Left lung (tissue), 10 donors: ENCODE measurements around the gene SUFU. TPM values are rescaled to one million over a fixed set of nuclear protein-coding genes. Genes with fewer than 3 reads are reported as not detected.

Experiments
- ATAC-seq: fragments of 200-7000 bp; cut with Tn5 transposase; one replicate; pipeline ENCODE4 v1.9.1; 2020; ENCODE audit warnings: moderate library complexity
- DNase-seq, 4 donors: peaks; one replicate each; pipeline ENCODE4 v3.0.0-alpha.2; 2013 to 2020
- H3K27ac ChIP-seq, 2 donors: fragments of 200-600 bp; sonication (generic) in 1 of 2; one replicate each; pipeline versions ENCODE4 v1.5.0 to v1.8.0; 2020 to 2021
- H3K27me3 ChIP-seq, 2 donors: fragments of 200-600 bp; sonication (generic) in 1 of 2; one replicate each; pipeline versions ENCODE4 v1.5.0 to v1.8.0; 2020 to 2021
- H3K36me3 ChIP-seq, 2 donors: fragments of 200-600 bp; sonication (generic) in 1 of 2; one replicate each; pipeline versions ENCODE4 v1.5.0 to v1.8.0; 2020 to 2021
- H3K4me1 ChIP-seq, 2 donors: fragments of 200-600 bp; one replicate each; pipeline ENCODE4 v1.8.0; 2021
- H3K4me3 ChIP-seq, 2 donors: fragments of 200-600 bp; sonication (generic) in 1 of 2; one replicate each; pipeline versions ENCODE4 v1.5.0 to v1.8.0; 2020 to 2021; ENCODE audit warnings: mild to moderate bottlenecking in 1 of 2
- H3K9me3 ChIP-seq, 2 donors: fragments of 200-600 bp; sonication (generic) in 1 of 2; one replicate each; pipeline versions ENCODE4 v1.5.0 to v1.8.0; 2020 to 2021
- intact Hi-C, 2 donors: fragments of 100-400 bp; cut with DNase I; formaldehyde crosslinking; loops; one replicate each; pipeline versions ENCODE4 v1.11.2 to v1.14.2; 2022
- polyA plus RNA-seq, 6 donors: library from polyadenylated mRNA; unstranded; fragments of 120-200 nt; gene quantifications; one replicate each; pipeline ENCODE4 v1.2.1, GENCODE V29; 2013; ENCODE audit not compliant: insufficient read length in 6 of 6
- total RNA-seq, 2 donors: library from RNA; stranded (reverse); fragmentation: NEBNext Ultra II Directional; extraction: Animal tissue kit (Norgen Biotek cat#: 25700); gene quantifications; one replicate each; pipeline ENCODE4 v1.2.1, GENCODE V29; 2021
- TF ChIP-seq, protein P1 (sequence below), 2 donors: fragments of 200-600 bp; sonication (generic) in 1 of 2; IDR thresholded peaks; one replicate each; pipeline versions ENCODE4 v1.5.0 to v1.8.0; 2021; ENCODE audit warnings: antibody characterized with exemption in 2 of 2
- donor health status: DM: no; HTN: yes; CAD: no.
- donor health status: DM: no; HTN: no; CAD: no.

The SUFU gene
- total and polyA plus RNA-seq, 8 donors = 13.4 to 30.7 (median 27.7) TPM

DNA sequence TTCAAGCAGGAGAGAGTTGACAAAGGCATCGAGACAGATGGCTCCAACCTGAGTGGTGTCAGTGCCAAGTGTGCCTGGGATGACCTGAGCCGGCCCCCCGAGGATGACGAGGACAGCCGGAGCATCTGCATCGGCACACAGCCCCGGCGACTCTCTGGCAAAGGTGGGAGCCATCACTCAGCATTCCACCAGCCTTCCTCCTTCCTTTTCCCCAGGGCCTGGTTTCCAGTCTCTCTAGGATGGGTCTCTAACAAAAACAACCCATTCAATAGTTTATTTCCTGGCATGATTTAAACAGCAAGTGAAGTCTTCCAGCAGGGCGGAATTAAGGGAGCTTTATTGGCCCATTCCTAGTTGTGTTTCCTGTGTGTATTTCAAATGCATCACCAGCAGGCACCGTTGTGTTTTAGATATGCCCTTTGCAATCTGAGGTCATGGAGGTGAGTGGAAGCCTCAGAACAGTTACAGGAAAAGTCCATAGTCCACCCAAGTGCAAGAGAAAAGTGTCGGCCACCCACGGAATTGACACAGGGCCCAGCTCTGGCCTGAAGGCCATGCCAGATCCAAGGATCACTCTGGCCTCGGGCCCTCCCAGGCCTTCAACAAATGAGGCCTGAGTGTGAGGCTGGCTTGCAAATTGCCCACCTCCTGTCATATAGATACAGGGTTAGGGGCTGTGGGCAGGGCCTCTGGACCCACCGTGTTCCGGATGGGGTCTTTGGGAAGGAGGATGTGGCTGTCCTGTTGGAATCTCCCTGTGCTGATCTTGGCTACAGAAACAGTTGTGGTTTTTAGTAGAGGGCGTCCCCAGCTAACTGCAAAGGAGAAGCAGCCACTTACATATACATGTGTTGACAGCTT, 93.6 kb downstream of the SUFU start:
- ATAC-seq (no peak), DNase-seq (no peak)
- Histone ChIP-seq H3K27me3 (no peaks in the 10 kb centered on the region), H3K27ac (peak overlapping the region; percentile 18 to 63), H3K9me3 (no peaks in the 10 kb centered on the region), H3K4me3 (no peak overlapping the region), H3K36me3 (peaks cover 0 to 61% of the 10 kb centered on the region in 2 donors), H3K4me1 (peaks cover 3 to 51% of the 10 kb centered on the region in 2 donors)
- intact Hi-C loops = loop anchor here in 1 of 2 donors (10.0 kb wide), 1 partner anchor 203 kb away; the partner anchor contains the start of gene NFKB2
- TF ChIP-seq, protein P1, sequence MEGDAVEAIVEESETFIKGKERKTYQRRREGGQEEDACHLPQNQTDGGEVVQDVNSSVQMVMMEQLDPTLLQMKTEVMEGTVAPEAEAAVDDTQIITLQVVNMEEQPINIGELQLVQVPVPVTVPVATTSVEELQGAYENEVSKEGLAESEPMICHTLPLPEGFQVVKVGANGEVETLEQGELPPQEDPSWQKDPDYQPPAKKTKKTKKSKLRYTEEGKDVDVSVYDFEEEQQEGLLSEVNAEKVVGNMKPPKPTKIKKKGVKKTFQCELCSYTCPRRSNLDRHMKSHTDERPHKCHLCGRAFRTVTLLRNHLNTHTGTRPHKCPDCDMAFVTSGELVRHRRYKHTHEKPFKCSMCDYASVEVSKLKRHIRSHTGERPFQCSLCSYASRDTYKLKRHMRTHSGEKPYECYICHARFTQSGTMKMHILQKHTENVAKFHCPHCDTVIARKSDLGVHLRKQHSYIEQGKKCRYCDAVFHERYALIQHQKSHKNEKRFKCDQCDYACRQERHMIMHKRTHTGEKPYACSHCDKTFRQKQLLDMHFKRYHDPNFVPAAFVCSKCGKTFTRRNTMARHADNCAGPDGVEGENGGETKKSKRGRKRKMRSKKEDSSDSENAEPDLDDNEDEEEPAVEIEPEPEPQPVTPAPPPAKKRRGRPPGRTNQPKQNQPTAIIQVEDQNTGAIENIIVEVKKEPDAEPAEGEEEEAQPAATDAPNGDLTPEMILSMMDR (IDR thresholded peaks at IDR 0.05) = no peak

DNA sequence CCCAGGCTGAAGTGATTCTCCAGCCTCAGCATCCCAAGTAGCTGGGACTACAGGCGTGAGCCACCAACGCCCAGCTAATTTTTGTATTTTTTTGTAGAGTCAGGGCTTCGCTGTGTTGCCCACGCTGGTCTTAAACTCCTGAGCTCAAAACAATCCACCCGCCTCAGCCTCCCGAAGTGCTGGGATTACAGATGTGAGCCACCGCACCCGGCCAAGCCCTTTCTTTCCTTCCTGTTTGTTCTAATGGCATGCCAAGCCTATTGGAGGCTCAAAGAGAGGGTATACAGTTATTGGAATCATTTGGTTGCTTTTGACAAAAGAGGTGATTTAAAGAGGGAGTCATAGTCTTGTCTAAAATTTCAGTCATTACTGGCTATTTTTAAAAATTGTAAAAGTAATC, 94.5 kb downstream of the SUFU start:
- Histone ChIP-seq H3K4me3 (no peak overlapping the region), H3K27me3 (no peaks in the 10 kb centered on the region), H3K9me3 (no peaks in the 10 kb centered on the region), H3K36me3 (peaks cover 0 to 69% of the 10 kb centered on the region in 2 donors), H3K27ac (peak overlapping the region; percentile 18 to 63), H3K4me1 (peaks cover 3 to 51% of the 10 kb centered on the region in 2 donors)
- TF ChIP-seq, protein P1 (IDR thresholded peaks at IDR 0.05) = no peak
- ATAC-seq = no peak
- no peak for DNase-seq
- intact Hi-C loops = loop anchor here in 1 of 2 donors (10.0 kb wide), 1 partner anchor 203 kb away; the partner anchor contains the start of gene NFKB2

DNA sequence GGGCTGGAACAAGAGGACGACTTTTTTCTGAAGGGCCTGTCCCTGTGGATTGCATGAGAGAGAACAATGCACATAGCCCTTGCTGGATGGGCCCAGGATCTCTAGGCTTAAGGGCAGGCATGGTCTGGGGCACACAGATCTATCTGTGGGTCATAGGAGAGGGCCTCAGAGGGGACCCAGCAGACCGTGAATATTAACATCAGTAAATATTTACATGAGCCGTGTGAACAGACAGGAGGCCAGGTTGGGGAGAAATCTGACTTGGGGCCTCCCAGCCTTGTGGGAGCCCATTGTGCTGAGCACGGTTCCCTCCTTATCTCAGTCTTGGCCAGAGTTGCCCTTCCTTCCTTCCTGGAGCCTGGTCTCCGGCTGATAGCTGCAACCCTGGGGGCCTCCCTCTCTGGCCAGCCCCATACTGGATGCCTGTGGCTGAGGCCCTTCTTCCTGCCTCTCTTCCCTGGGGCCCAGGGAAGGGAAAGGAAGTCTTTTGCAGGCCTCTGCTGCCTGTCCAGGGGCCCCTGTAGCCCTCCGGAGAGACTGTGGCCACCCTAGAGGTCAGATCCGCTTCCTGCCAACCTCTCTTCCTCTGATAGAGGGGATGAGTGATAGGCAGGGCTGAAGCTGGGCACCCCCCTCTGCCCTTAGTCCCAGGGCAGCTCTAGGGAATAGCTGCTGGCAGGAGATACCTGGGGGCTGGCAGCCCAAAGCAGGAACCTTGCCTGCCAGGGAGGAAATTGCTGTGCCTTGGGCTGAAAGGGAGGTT, 96.0 kb downstream of the SUFU start:
- Histone ChIP-seq H3K27ac (peak overlapping the region in 1 of 2 donors; percentile 63), H3K4me3 (no peak overlapping the region), H3K4me1 (peaks cover 13 to 61% of the 10 kb centered on the region in 2 donors), H3K27me3 (no peaks in the 10 kb centered on the region), H3K36me3 (peaks cover 0 to 59% of the 10 kb centered on the region in 2 donors), H3K9me3 (no peaks in the 10 kb centered on the region)
- DNase-seq = no peak
- intact Hi-C loops = loop anchor here in 1 of 2 donors (10.0 kb wide), 1 partner anchor 205 kb away; the partner anchor contains the start of gene NFKB2
- no peak for ATAC-seq
- TF ChIP-seq, protein P1 (IDR thresholded peaks at IDR 0.05) = no peak

DNA sequence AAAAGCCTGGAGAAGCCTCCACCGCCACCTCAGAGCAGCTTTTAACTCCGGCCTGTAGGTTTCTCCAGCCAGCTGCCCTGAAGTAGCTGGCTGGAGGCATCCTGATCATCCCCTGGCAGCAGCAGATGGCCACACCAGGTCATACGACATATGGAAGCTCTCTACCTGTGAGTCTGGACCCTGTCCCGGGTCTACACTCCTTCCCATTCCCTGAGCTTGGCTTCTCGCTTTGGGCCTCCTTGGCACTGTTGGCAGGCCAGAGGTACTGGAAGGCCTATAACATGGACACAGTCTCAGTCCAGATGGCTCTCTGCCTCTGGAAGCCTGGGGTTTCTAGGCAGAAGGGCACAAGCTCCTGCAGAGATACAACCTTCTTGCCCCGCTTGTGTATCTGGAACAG, 97.0 kb downstream of the SUFU start:
- H3K4me3 ChIP-seq = no peak overlapping the region
- intact Hi-C loops = no loop called here
- no peak for ATAC-seq
- no peak for DNase-seq
- TF ChIP-seq, protein P1 (IDR thresholded peaks at IDR 0.05) = no peak
- peaks cover 13 to 67% of the 10 kb centered on the region in 2 donors for H3K4me1 ChIP-seq
- H3K27me3 ChIP-seq = no peaks in the 10 kb centered on the region
- peaks cover 0 to 53% of the 10 kb centered on the region in 2 donors for H3K36me3 ChIP-seq
- H3K27ac ChIP-seq = peak overlapping the region in 1 of 2 donors; percentile 63
- no peaks in the 10 kb centered on the region for H3K9me3 ChIP-seq
